ENCODE results near the gene ATP8A2. TPM values are rescaled to one million over a fixed set of nuclear protein-coding genes. Genes with fewer than 3 reads are reported as not detected.

Gene ATP8A2
- total RNA-seq, 1 experiment from 2014 or later = not detected

- Histone ChIP-seq H3K36me3 (no peaks in the 10 kb centered on the region), H3K9me3 (no peaks in the 10 kb centered on the region), H3K27me3 (no peaks in the 10 kb centered on the region), H3K4me3 (no peak overlapping the region)
- peak; percentile 68 for DNase-seq
Measured at GRCh38 chr13:25886438-25887214, 514.9 kb downstream of the ATP8A2 start.

GRCh38 chr13:25887962-25888655 lies 516.3 kb downstream of the ATP8A2 start:
- H3K4me3 ChIP-seq = no peak overlapping the region
- H3K27me3 ChIP-seq = no peaks in the 10 kb centered on the region
- no peaks in the 10 kb centered on the region for H3K36me3 ChIP-seq
- no peak for DNase-seq
- H3K9me3 ChIP-seq = no peaks in the 10 kb centered on the region

GRCh38 chr13:25890671-25891212 lies 519.0 kb downstream of the ATP8A2 start:
- Histone ChIP-seq H3K36me3 (no peaks in the 10 kb centered on the region), H3K9me3 (no peaks in the 10 kb centered on the region), H3K27me3 (no peaks in the 10 kb centered on the region), H3K4me3 (no peak overlapping the region)
- DNase-seq = no peak

- DNase-seq = no peak
- H3K36me3 ChIP-seq = no peaks in the 10 kb centered on the region
- no peak overlapping the region for H3K4me3 ChIP-seq
- H3K27me3 ChIP-seq = no peaks in the 10 kb centered on the region
- peaks cover 6% of the 10 kb centered on the region; the same call in 1 of the 2 replicates for H3K9me3 ChIP-seq
Measured at GRCh38 chr13:25898991-25899390, 527.2 kb downstream of the ATP8A2 start.

GRCh38 chr13:25899464-25899863 lies 527.7 kb downstream of the ATP8A2 start:
- no peak for DNase-seq
- H3K4me3 ChIP-seq = no peak overlapping the region
- peaks cover 6% of the 10 kb centered on the region; the same call in 1 of the 2 replicates for H3K9me3 ChIP-seq
- no peaks in the 10 kb centered on the region for H3K36me3 ChIP-seq
- no peaks in the 10 kb centered on the region for H3K27me3 ChIP-seq

GRCh38 chr13:25899952-25900351 lies 528.2 kb downstream of the ATP8A2 start:
- no peak overlapping the region for H3K4me3 ChIP-seq
- no peak for DNase-seq
- peaks cover 6% of the 10 kb centered on the region; the same call in 1 of the 2 replicates for H3K9me3 ChIP-seq
- H3K36me3 ChIP-seq = no peaks in the 10 kb centered on the region
- no peaks in the 10 kb centered on the region for H3K27me3 ChIP-seq

- peaks cover 6% of the 10 kb centered on the region; the same call in 1 of the 2 replicates for H3K9me3 ChIP-seq
- peak; percentile 61 for DNase-seq
- no peaks in the 10 kb centered on the region for H3K36me3 ChIP-seq
- H3K27me3 ChIP-seq = no peaks in the 10 kb centered on the region
- H3K4me3 ChIP-seq = no peak overlapping the region
Measured at GRCh38 chr13:25901460-25902376, 529.9 kb downstream of the ATP8A2 start.

- H3K9me3 ChIP-seq = peaks cover 3% of the 10 kb centered on the region; the same call in 1 of the 2 replicates
- H3K36me3 ChIP-seq = no peaks in the 10 kb centered on the region
- H3K4me3 ChIP-seq = no peak overlapping the region
- no peak for DNase-seq
- no peaks in the 10 kb centered on the region for H3K27me3 ChIP-seq
Measured at GRCh38 chr13:25902455-25902854, 530.7 kb downstream of the ATP8A2 start.

GRCh38 chr13:25902891-25903341 lies 531.1 kb downstream of the ATP8A2 start:
- Histone ChIP-seq H3K9me3 (0 out of 2 replicates have a peak, but pooled peaks cover 3% of the 10 kb centered on the region), H3K4me3 (no peak overlapping the region), H3K36me3 (no peaks in the 10 kb centered on the region), H3K27me3 (no peaks in the 10 kb centered on the region)
- DNase-seq = no peak

GRCh38 chr13:25904830-25905229 lies 533.1 kb downstream of the ATP8A2 start:
- no peaks in the 10 kb centered on the region for H3K27me3 ChIP-seq
- no peaks in the 10 kb centered on the region for H3K9me3 ChIP-seq
- no peak for DNase-seq
- H3K4me3 ChIP-seq = no peak overlapping the region
- H3K36me3 ChIP-seq = no peaks in the 10 kb centered on the region

GRCh38 chr13:25905611-25906010 lies 533.8 kb downstream of the ATP8A2 start:
- H3K4me3 ChIP-seq = no peak overlapping the region
- no peaks in the 10 kb centered on the region for H3K9me3 ChIP-seq
- no peak for DNase-seq
- no peaks in the 10 kb centered on the region for H3K27me3 ChIP-seq
- no peaks in the 10 kb centered on the region for H3K36me3 ChIP-seq

GRCh38 chr13:25906191-25906661 lies 534.5 kb downstream of the ATP8A2 start:
- no peaks in the 10 kb centered on the region for H3K9me3 ChIP-seq
- H3K4me3 ChIP-seq = no peak overlapping the region
- no peaks in the 10 kb centered on the region for H3K27me3 ChIP-seq
- DNase-seq = no peak
- H3K36me3 ChIP-seq = no peaks in the 10 kb centered on the region

- DNase-seq = no peak
- Histone ChIP-seq H3K27me3 (no peaks in the 10 kb centered on the region), H3K36me3 (no peaks in the 10 kb centered on the region), H3K4me3 (no peak overlapping the region), H3K9me3 (no peaks in the 10 kb centered on the region)
Measured at GRCh38 chr13:25908366-25908765, 536.6 kb downstream of the ATP8A2 start.

GRCh38 chr13:25910243-25910642 lies 538.5 kb downstream of the ATP8A2 start:
- Histone ChIP-seq H3K4me3 (no peak overlapping the region), H3K36me3 (no peaks in the 10 kb centered on the region), H3K27me3 (no peaks in the 10 kb centered on the region), H3K9me3 (no peaks in the 10 kb centered on the region)
- no peak for DNase-seq

GRCh38 chr13:25910991-25911419 lies 539.2 kb downstream of the ATP8A2 start:
- DNase-seq = no peak

GRCh38 chr13:25912961-25913360 lies 541.2 kb downstream of the ATP8A2 start:
- H3K9me3 ChIP-seq = no peaks in the 10 kb centered on the region
- no peak for DNase-seq
- H3K4me3 ChIP-seq = no peak overlapping the region
- H3K27me3 ChIP-seq = no peaks in the 10 kb centered on the region
- H3K36me3 ChIP-seq = no peaks in the 10 kb centered on the region

More at GRCh38 chr13:25910991-25911419, 539.2 kb downstream of the ATP8A2 start:
- Histone ChIP-seq H3K4me3 (no peak overlapping the region), H3K36me3 (no peaks in the 10 kb centered on the region), H3K9me3 (no peaks in the 10 kb centered on the region), H3K27me3 (no peaks in the 10 kb centered on the region)

Measured in MG63 (cell line).